Activated naive CD8-positive, alpha-beta T cell treated with anti-CD3 and anti-CD28 coated beads, Interleukin-2, amount 10 ng/mL, durations not matched to agents 7 days and 5 days (primary cell): ENCODE results near the gene GLDN. TPM values are rescaled to one million over a fixed set of nuclear protein-coding genes. Genes with fewer than 3 reads are reported as not detected.

Source experiments
- ATAC-seq: fragments of 150-1000 bp; cut with Tn5 transposase; one replicate; pipeline ENCODE4 v1.10.0; 2021; ENCODE audit warnings: low read depth, moderate library complexity
- POLR2A ChIA-PET: fragments of 350-600 bp; sonication (Branson Sonifier 250); formaldehyde crosslinking; loops from one replicate; lab custom pipeline; 2021; ENCODE audit warnings: antibody characterized with exemption; lab: Charles Lee
- DNase-seq: peaks from one replicate; pipeline ENCODE4 v3.0.0; 2021
- H3K27ac Mint-ChIP-seq: one replicate; pipeline ENCODE4 v1.8.0; 2022; ENCODE audit warnings: mild to moderate bottlenecking, mixed read lengths
- H3K27me3 Mint-ChIP-seq: one replicate; pipeline ENCODE4 v1.8.0; 2022; ENCODE audit warnings: mild to moderate bottlenecking, moderate library complexity, mixed read lengths
- H3K36me3 Mint-ChIP-seq: one replicate; pipeline ENCODE4 v1.8.0; 2021; ENCODE audit warnings: mild to moderate bottlenecking, mixed read lengths
- H3K4me1 Mint-ChIP-seq: one replicate; pipeline ENCODE4 v1.8.0; 2021; ENCODE audit warnings: mixed read lengths
- H3K4me3 Mint-ChIP-seq: one replicate; pipeline ENCODE4 v1.8.0; 2022; ENCODE audit warnings: mild to moderate bottlenecking, moderate library complexity, mixed read lengths
- H3K9me3 Mint-ChIP-seq: one replicate; pipeline ENCODE4 v1.8.0; 2021; ENCODE audit warnings: mixed read lengths
- total RNA-seq, 2 experiments: library from RNA; stranded (reverse); gene quantifications; one replicate each; pipeline ENCODE4 v1.2.3, GENCODE V29; 2021

Gene GLDN
- total RNA-seq, 2 experiments from 2014 or later = not detected

DNA sequence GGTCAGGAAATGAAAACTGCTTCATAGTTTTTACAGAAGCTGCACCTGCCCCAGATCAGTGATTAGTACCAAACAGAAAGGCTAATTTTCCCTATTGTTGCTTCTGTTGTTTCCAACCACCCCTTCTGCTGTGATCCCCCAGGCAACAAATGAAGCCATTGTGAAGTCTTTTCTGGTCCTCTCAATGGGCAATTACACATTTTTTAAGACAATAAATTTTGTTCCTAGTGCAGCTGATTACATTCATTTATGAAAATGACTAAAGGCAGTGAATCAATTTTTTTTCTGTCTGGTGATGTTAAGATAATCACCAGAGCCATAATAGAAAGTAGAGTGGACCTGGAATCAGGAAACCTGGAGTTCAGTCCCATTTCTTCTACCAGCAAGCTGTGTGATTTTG lies 32.7 kb downstream of the GLDN start:
- no peak overlapping the region for H3K4me3 Mint-ChIP-seq
- H3K4me1 Mint-ChIP-seq = peaks cover 2% of the 10 kb centered on the region
- no peaks in the 10 kb centered on the region for H3K36me3 Mint-ChIP-seq
- no peak overlapping the region for H3K27ac Mint-ChIP-seq
- ATAC-seq (no peak), DNase-seq (no peak)
- H3K27me3 Mint-ChIP-seq = no peaks in the 10 kb centered on the region
- no peaks in the 10 kb centered on the region for H3K9me3 Mint-ChIP-seq
- POLR2A ChIA-PET = no interaction called here

DNA sequence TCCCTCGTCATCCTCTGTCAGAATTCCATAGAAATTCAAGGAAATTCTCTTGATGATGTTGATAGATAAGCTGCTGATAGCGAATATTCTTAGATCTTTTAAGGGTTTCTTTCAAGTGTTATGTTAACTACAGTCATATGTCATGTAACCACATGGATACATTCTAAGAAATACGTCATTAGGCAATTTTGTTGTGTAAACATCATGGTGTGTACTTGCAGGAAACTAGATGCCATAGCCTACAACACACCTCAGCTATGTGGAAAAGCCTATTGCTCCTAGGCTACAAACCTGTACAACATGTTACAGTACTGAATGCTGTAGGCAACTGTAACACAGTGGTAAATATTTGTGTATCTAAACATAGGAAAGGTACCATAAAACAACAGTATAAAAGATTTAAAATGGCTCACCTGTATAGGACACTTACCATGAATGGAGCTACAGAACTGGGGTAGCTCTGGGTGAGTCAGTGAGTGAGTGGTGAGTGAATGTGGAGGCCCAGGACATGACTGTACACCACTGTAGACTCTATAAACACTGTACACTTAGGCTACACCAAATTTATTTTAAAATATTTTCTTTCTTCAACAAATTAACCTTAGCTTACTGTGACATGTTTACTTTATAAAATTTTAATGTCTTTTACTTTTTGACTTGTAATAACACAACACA lies 34.6 kb downstream of the GLDN start:
- Mint-ChIP-seq H3K9me3 (no peaks in the 10 kb centered on the region), H3K27me3 (peaks cover 2% of the 10 kb centered on the region), H3K4me3 (no peak overlapping the region), H3K36me3 (no peaks in the 10 kb centered on the region), H3K27ac (no peak overlapping the region), H3K4me1 (no peaks in the 10 kb centered on the region)
- POLR2A ChIA-PET = no interaction called here
- ATAC-seq (no peak), DNase-seq (no peak)

DNA sequence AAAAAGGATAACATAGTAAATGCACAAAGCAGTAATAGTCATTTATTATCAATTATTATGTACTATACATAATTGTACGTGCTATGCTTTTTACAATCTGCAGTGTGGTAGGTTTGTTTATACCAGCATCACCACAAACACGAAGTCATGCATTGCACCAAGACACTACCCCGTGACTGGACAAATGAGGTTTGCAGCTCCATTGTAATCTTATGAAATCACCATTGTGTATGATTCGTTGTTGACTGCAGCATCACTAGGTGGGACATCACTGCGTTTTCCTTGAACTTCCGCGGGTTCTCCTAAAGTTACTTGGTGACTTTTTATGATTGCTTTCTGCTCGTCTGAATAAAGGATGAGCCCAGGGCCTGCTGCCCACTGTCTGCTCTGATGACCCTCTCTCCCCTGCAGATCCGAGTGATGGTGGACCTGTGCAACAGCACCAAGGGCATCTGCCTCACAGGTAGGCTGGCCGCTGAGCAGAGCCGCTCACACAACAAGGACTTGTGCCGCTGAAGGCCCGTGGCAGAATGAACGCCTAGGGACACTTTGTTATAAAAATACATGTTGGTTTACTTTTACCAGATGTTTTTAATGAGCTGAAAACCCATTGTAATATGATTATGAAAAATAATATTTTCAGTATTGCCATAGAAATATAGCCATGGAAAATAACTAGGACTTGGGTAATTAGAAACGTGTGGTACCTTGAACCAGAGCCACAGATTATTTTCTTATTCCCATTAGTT lies 35.8 kb downstream of the GLDN start:
- DNase-seq (no peak), ATAC-seq (no peak)
- POLR2A ChIA-PET = no interaction called here
- Mint-ChIP-seq H3K27me3 (peaks cover 7% of the 10 kb centered on the region), H3K4me1 (peaks cover 2% of the 10 kb centered on the region), H3K4me3 (no peak overlapping the region), H3K9me3 (no peaks in the 10 kb centered on the region), H3K27ac (no peak overlapping the region), H3K36me3 (no peaks in the 10 kb centered on the region)

DNA sequence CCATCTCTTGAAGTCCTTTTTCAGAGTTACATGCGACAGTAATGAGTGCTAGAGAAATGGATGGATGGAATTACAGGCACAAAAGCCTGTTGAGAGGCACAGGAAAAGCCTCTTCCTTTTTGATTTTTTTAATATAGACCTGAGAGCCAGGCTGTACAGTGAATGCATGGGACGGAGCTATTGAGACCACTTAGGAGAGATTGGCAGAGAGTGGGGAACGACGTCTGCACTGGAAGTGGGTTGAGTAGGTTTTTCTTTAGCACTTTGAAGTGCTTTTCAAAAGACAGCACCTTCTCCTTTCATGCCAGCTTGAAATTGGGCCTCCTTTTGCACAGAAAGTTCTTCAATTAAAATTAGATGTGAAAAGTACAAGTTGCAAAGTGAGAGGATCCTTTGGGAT lies 37.0 kb downstream of the GLDN start:
- no peak for ATAC-seq
- no peaks in the 10 kb centered on the region for H3K9me3 Mint-ChIP-seq
- no peak for DNase-seq
- no peak overlapping the region for H3K4me3 Mint-ChIP-seq
- peaks cover 2% of the 10 kb centered on the region for H3K4me1 Mint-ChIP-seq
- H3K27ac Mint-ChIP-seq = no peak overlapping the region
- no peaks in the 10 kb centered on the region for H3K36me3 Mint-ChIP-seq
- POLR2A ChIA-PET = no interaction called here
- H3K27me3 Mint-ChIP-seq = peaks cover 16% of the 10 kb centered on the region

DNA sequence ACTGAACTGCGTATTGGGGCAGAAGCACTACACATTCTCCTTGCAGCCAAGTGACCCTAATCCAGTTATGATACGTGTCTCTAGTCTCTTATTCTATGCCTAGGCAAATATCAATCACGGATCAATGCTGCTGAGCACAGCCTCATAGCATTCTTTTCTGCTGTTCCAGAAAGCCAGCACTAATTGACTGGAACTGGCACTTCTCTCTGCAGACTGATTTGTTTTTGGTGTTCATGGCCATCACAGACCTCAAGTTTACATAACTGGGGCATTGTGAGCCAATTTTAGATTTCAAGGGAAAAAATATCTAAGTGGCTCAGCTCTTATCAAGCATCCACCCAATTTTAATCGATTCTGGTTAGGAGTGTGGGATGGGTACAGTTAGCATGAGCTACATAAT lies 37.9 kb downstream of the GLDN start:
- no peak overlapping the region for H3K4me3 Mint-ChIP-seq
- POLR2A ChIA-PET = no interaction called here
- H3K27ac Mint-ChIP-seq = no peak overlapping the region
- DNase-seq (no peak), ATAC-seq (no peak)
- no peaks in the 10 kb centered on the region for H3K9me3 Mint-ChIP-seq
- H3K36me3 Mint-ChIP-seq = no peaks in the 10 kb centered on the region
- peaks cover 2% of the 10 kb centered on the region for H3K4me1 Mint-ChIP-seq
- peaks cover 18% of the 10 kb centered on the region for H3K27me3 Mint-ChIP-seq

DNA sequence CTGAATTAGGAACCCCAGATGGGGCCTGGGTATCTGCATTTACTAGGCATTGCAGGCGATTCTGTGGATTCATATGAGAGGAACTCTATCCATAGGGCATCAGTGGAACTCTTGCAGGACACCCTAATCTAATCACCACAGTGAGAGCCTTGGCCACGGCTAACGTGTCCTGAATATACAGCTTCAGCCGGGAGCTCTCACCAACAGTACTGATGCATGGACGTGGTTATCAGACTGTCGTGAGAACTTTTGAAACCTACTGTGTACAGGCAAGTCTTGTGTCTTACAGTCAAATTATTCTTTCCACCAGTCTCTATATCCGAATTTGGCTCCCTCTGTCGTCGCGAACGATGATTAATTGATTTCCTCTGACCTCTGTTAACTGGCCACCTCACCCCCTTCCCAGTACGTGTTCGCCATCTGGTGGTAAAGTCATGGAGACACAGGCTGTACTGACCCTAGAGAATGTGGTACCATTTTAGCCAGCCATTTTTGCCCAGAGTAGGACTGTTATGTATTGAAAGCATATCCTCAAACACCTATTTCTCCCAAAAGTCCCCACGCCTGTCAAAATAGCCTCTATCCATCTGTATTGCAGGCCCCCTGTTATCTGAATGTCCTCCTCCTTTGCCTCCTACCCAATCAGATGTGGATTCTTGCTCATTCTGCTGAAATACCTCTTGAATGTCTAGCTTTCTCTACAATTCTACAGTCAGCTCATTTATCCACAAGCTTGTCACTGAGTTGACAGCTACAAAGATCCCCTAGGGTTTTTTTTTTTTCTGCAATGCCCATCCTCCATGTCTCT lies 39.7 kb downstream of the GLDN start:
- Mint-ChIP-seq H3K4me1 (peaks cover 2% of the 10 kb centered on the region), H3K27ac (no peak overlapping the region), H3K36me3 (no peaks in the 10 kb centered on the region), H3K27me3 (peaks cover 18% of the 10 kb centered on the region), H3K9me3 (no peaks in the 10 kb centered on the region), H3K4me3 (no peak overlapping the region)
- ATAC-seq (peak; percentile 50), DNase-seq (no peak)
- POLR2A ChIA-PET = no interaction called here

DNA sequence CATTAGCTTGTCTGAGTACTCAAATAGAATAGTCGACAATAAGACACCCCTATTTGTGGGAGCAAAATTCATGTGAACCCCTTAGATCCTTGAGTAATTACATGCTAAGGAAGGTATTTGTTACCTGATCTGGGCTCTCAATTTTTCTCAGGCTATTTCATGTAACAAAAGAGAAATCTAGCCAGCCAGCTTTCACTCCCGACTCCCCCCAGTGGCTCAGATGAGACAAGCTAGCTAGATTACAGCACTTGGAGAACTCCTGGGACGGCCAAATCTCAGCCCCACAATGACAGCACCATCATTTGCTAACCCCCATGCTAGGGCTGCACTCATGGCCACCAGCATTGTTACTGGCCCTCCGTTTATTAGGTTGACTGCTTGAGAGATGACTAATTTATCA lies 41.3 kb downstream of the GLDN start:
- DNase-seq = no peak
- H3K4me3 Mint-ChIP-seq = no peak overlapping the region
- H3K4me1 Mint-ChIP-seq = peaks cover 2% of the 10 kb centered on the region
- no peak overlapping the region for H3K27ac Mint-ChIP-seq
- H3K9me3 Mint-ChIP-seq = no peaks in the 10 kb centered on the region
- H3K27me3 Mint-ChIP-seq = peaks cover 18% of the 10 kb centered on the region
- no peaks in the 10 kb centered on the region for H3K36me3 Mint-ChIP-seq
- POLR2A ChIA-PET = no interaction called here
- no peak for ATAC-seq

DNA sequence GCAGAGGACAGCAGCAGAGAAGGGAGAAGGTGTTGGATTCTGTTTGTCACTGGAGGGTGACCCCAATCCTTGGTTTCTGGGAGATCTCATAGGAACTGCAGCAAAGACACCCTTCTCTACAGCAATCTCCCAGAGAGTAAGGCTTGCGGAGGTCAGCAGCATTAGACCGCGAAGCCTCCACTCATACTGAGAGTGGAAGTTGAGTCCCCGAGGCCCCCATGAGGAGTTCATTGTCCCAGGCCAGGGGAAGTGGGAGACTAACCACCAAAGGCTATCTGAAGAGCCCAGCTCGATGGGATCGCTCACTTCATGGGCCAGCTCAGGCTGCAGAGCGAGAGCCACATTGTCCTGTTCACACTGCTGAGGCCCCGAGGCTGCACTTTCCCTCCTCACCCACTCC lies 44.6 kb downstream of the GLDN start:
- Mint-ChIP-seq H3K36me3 (no peaks in the 10 kb centered on the region), H3K4me3 (no peak overlapping the region), H3K4me1 (peaks cover 6% of the 10 kb centered on the region), H3K9me3 (no peaks in the 10 kb centered on the region), H3K27ac (no peak overlapping the region), H3K27me3 (peaks cover 16% of the 10 kb centered on the region)
- ATAC-seq (no peak), DNase-seq (no peak)
- POLR2A ChIA-PET = no interaction called here

DNA sequence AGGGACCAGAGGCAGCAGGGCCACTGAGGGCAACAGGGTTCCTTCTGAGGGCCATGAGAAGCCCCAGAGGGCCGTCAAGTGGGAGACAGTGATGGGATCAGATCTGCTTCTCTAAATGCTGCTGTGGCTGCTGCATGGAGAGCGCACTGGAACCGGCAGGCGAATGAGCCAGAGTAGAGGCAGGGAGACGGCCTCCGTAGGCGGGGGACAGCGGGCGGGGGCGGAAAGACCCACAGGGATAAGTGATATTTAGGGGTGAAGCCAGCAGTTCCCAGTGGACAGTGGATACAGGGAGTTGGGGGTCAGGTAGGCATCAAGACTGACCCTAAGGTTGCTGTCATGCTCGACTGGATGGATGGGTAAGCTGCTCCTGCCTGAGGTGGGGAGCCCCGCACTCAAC lies 45.0 kb downstream of the GLDN start:
- POLR2A ChIA-PET = no interaction called here
- H3K36me3 Mint-ChIP-seq = no peaks in the 10 kb centered on the region
- peaks cover 16% of the 10 kb centered on the region for H3K27me3 Mint-ChIP-seq
- no peak overlapping the region for H3K4me3 Mint-ChIP-seq
- no peak for ATAC-seq
- H3K27ac Mint-ChIP-seq = no peak overlapping the region
- peaks cover 4% of the 10 kb centered on the region for H3K4me1 Mint-ChIP-seq
- DNase-seq = no peak
- no peaks in the 10 kb centered on the region for H3K9me3 Mint-ChIP-seq

DNA sequence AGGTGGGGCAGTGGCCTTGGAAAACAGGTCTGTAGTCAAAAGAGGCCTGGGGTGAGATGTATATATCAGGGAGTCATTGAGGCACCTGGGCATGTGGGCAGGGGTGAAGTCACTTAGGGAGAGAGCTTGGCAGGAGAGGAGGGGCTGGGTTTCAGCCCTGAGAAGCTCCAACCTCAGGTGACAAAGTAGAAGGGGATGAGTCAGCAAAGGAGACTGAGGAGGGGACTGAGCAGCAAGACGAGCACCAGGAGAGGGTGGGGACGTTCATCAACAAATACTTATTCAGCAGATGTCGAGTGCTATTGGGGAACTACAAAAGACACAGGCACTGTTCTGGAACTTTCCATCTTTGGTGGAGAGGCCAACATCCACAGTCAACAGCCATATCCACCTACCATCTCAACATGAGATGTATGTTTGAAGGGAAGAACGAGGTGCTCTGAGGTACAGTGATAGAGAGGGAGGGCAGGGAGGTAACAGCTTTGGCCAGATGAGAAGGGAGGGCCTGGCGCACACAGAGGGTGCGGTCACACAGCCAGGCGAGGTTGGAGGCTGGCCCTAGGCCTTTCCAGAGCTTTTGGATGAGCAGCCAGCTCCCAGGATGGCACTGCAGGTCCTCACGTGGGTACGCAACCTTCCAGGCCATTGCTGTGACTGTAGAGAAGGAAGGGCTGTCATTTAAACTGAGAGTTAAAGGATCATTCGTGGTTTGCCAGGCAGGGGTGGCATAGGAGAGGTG lies 45.7 kb downstream of the GLDN start:
- ATAC-seq (no peak), DNase-seq (no peak)
- Mint-ChIP-seq H3K27ac (no peak overlapping the region), H3K4me1 (peaks cover 4% of the 10 kb centered on the region), H3K27me3 (peaks cover 12% of the 10 kb centered on the region), H3K4me3 (no peak overlapping the region), H3K36me3 (no peaks in the 10 kb centered on the region), H3K9me3 (no peaks in the 10 kb centered on the region)
- POLR2A ChIA-PET = interaction anchor here (0.6 kb wide), 1 partner anchor 224 kb away, joined by 3 read pairs; no protein-coding TSS in a partner anchor

DNA sequence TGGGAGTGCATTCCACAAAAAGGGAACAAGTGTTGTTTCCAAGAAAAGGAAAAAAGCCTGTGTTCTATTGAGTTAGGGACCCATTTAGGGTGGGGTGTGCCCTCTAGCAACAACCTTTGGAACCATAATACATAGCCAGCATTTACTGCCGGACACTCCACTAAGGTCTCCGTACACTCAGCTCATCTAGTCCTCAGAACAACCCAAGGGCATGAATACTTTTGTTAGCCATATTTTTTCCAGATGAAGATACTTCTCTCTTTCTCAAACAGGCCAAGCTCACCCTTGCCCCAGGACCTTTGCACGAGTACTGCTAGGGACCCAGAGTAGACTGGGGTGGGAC lies 46.2 kb downstream of the GLDN start:
- Mint-ChIP-seq H3K4me3 (no peak overlapping the region), H3K36me3 (no peaks in the 10 kb centered on the region), H3K9me3 (no peaks in the 10 kb centered on the region), H3K27ac (no peak overlapping the region), H3K27me3 (peaks cover 7% of the 10 kb centered on the region), H3K4me1 (peaks cover 4% of the 10 kb centered on the region)
- ATAC-seq (no peak), DNase-seq (no peak)
- POLR2A ChIA-PET = no interaction called here

DNA sequence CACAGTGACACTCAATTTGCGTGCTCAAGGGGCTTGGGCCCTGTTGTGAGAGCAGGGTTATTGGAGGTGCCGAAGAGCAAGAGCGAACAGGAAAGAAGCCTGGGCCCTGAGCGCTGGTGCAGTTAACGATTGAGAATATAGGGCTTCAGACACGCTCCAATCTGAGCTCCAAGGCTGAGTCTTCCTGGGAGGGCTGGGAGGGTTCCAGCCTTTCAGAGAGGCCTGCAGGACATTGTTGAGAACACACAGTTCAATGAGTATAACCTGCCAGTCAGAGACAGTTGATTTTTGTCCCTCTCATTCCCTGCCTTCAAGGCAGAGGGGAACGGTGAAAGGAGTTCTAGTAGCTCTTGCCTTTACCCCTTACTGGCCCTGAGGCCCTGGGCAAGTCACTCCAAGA lies 47.3 kb downstream of the GLDN start:
- POLR2A ChIA-PET = no interaction called here
- no peak for DNase-seq
- no peak overlapping the region for H3K27ac Mint-ChIP-seq
- H3K4me3 Mint-ChIP-seq = no peak overlapping the region
- H3K27me3 Mint-ChIP-seq = peaks cover 3% of the 10 kb centered on the region
- H3K4me1 Mint-ChIP-seq = peaks cover 4% of the 10 kb centered on the region
- H3K9me3 Mint-ChIP-seq = no peaks in the 10 kb centered on the region
- no peaks in the 10 kb centered on the region for H3K36me3 Mint-ChIP-seq
- ATAC-seq = no peak

DNA sequence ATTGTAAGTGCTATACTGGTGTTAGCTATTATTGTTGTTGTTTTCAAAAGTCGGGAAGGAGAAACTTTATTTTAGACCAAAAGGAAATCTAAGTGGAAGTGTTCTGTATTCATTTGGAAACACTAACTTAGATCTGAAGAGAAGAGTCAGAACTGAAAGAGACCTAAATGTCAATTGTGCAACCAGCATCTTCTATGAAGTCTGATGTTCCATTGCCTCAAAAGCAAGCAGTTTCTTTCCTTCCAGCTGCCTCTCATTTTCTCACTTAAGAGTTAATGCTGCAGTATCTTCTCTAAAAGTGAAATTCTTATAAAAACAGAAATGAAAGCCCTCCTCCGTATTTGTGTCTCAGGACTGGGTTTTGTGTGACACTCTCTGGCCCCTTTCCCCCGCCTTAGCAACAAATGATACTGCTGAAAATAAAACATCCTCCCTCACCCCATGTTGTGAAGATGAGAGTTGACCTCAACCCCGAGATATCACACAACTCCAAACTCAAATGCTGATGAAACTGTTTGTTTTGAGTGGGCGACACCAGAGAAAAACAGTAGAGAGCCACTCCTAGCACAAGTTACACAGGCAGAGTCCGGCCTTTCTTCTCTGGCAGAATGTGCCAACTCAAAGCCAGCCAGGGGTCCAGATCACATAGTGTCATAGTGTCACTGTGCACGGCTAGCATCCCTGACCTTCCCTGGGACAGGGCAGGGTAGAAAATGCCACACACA lies 48.9 kb downstream of the GLDN start:
- no peak overlapping the region for H3K4me3 Mint-ChIP-seq
- H3K9me3 Mint-ChIP-seq = no peaks in the 10 kb centered on the region
- no peak overlapping the region for H3K27ac Mint-ChIP-seq
- H3K4me1 Mint-ChIP-seq = peaks cover 4% of the 10 kb centered on the region
- H3K27me3 Mint-ChIP-seq = peaks cover 3% of the 10 kb centered on the region
- H3K36me3 Mint-ChIP-seq = no peaks in the 10 kb centered on the region
- POLR2A ChIA-PET = no interaction called here
- no peak for ATAC-seq
- DNase-seq = no peak
